Esophagus muscularis mucosa (tissue), 3 donors: Measurements from ENCODE around the gene GALNT2.

ENCODE experiments used
- CTCF ChIP-seq, 3 experiments: fragments of 200-600 bp in 2 of 3; fragments of 450-650 bp in 1 of 3; sonication (generic) in 2 of 3; IDR thresholded peaks; one replicate each; pipeline ENCODE4 v1.5.1; 2017 to 2019; ENCODE audit warnings: antibody characterized with exemption in 3 of 3, mild to moderate bottlenecking in 2 of 3, moderate library complexity in 1 of 3
- POLR2A ChIP-seq: fragments of 450-650 bp; IDR thresholded peaks from one replicate; pipeline ENCODE4 v1.6.1; 2017; ENCODE audit warnings: antibody characterized with exemption, moderate library complexity, mild to moderate bottlenecking, low read depth
- POLR2AphosphoS5 ChIP-seq, 2 donors: sonication (generic); formaldehyde crosslinking; IDR thresholded peaks; one replicate each; pipeline ENCODE4 v1.6.1; 2017; ENCODE audit warnings: antibody characterized with exemption in 2 of 2

- TF ChIP-seq CTCF (IDR thresholded peaks at IDR 0.05), result no peak
- TF ChIP-seq POLR2AphosphoS5 (IDR thresholded peaks at IDR 0.05), result no peak
- TF ChIP-seq POLR2A, result no peak
These were observed 134.4 kb downstream of the GALNT2 start for GRCh38 chr1:230201445-230201844.
